GF-D8 (cell line): ENCODE results near the gene MYH9.
"Not testable (repeated sequence)": the region's sequence is repeated elsewhere in the genome, so short reads cannot be mapped to it uniquely, and the experiment has no call there.

Source experiments
- DNase-seq: peaks from one replicate; lab custom pipeline; 2025; lab: John Stamatoyannopoulos, UW

Gene MYH9

GRCh38 chr22:36292823-36293530, 94.8 kb downstream of the MYH9 start:
- no peak for DNase-seq

- no peak for DNase-seq
These were observed 95.7 kb downstream of the MYH9 start for GRCh38 chr22:36291831-36292740.

DNA sequence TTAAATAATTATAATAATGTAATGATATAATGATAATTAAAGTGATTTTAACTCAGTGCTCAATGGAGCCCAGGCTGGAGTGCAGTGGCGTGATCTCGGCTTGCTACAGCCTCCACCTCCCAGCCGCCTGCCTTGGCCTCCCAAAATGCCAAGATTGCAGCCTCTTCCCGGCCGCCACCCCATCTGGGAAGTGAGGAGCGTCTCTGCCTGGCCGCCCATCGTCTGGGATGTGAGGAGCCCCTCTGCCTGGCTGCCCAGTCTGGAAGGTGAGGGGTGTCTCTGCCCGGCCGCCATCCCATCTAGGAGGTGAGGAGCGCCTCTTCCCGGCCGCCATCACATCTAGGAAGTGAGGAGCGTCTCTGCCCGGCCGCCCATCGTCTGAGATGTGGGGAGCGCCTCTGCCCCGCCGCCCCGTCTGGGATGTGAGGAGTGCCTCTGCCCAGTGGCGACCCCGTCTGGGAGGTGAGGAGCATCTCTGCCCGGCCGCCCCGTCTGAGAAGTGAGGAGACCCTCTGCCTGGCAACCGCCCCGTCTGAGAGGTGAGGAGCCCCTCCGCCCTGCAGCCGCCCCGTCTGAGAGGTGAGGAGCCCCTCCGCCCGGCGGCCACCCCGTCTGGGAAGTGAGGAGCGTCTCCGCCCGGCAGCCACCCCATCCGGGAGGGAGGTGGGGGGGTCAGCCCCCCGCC, 97.2 kb downstream of the MYH9 start:
- not testable (repeated sequence) for DNase-seq

DNA sequence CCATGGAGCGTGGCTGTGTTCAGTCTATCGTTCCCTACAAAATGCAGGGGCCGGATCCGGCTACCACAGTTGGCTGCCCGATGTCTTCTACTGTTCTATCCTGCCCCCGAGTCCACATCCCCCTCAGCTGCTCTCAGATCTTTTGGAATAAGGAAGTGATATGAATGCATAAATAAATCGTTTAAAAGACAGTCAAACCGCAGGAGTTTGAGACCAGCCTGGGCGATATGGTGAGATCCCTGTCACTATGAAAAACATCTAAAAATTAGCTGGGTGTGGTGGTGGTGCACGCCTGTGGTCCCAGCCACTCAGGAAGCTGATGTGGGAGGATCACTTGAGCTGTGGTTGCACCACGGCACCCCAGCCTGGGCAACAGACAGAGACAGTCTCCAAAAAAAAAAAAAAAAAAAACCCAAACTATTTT, 97.8 kb downstream of the MYH9 start:
- DNase-seq = not testable (repeated sequence)

DNA sequence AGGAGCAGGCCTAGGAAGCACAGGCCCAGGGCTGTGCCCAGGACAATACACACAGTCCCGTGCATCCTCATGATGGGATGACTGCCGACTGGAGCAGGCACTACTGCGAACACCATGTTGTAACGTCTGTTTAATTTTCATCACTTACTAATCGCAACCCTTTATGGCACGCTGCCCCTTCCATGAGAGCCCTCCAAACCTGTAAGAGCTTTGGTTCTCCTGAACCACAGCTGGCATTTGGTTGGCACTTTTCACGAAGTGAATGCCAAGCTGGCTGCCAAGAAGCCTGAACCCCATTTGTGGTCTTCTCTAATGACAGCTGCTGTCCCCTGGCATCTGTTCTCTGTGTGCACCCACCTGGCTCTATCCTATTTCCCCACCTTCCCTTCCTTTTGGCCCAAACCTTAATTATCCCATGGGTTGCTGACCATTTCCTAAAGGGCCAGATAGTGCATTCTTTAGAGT, 98.3 kb downstream of the MYH9 start:
- DNase-seq = no peak

DNA sequence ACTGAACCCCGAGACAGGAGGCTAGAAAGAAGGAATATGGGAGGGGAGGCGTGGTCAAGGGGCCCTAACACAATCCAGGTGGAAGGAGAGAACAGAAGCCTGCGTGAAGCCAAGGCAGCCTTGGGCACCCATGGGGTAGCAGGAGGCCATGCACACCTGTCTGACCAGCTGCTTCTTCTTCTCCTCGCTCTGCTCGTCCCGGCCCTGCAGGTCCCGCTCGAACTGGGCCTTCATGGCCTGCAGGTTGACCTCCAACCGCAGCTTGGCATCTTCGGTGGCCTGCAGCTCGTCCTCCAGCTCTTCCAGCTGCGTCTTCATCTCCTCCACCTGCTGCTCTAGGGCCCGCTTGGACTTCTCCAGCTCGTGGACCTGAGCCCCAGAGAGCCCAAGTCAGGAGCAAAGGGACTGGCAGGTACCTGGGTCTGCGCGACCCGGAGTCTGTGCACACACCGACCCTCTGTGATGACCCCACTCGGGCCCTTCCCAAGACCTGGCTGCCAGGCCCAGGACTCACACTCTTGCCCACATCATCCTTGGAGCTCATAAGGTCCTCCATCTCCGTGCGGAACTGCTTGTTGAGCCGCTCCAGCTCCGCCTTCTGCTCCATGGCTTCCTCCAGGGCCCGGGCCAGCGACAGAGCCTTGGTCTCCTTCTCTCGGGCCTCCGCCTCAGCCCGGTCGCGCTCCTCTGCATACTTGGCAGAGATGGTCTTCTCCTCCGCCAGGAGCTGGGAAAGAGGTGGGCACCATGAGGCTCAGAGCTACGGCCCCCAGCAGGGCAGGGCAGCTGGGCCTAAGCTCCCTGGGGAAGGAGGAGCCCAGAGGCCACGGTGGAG, 99.0 kb downstream of the MYH9 start:
- DNase-seq = no peak

DNA sequence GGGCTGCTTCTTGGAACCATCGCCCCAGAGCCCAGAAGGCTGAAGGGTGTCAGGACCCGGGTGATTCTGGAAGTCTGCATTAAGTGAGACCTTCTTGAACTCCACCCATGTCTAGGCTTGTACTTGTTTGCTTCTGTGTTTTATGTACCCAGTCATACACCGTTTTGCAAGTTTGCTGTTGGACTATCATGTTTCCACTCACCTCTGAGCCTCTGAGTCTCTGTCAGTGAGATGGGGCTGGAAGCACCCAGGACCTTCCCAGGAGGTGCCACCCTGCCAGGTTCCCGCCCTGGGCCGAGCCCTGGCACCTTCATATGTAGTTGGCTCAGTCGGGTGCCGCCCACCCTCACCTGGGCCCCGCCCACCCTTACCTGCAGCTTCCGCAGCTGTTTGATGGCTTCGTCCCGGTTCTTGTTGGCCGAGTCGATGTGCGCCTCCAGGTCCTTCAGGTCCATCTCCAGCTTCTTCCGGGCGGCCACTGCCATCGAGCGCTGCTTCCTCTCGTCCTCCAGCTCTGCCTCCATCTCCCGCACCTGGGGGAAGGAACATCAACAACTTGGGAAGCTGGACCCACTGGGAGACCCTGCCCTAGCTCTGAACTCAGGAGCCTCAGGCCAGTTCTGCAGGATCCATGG, 99.8 kb downstream of the MYH9 start:
- no peak for DNase-seq

- DNase-seq = no peak
These were observed 101.4 kb downstream of the MYH9 start for GRCh38 chr22:36286096-36286957.

DNA sequence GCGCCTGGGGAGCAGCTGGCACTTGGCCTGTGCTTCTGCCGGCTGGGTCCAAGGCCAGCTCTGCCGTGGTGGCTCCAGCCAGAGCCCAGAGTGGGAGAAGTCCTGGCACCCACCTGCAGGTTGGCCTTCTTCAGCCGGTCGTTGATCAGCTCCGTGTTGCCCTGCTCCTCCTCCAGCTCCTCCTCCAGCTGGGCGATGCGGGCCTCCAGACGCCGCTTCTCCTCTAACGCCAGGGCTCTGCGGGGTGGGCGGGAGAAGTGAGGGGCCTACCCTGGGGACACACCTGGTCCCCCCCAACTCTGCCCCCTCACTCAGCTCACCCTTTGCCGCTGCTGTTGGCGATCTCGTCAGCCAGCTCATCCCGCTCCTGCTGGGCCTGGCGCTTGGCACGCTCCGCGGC, 102.2 kb downstream of the MYH9 start:
- DNase-seq = no peak

GRCh38 chr22:36285017-36285416, 102.8 kb downstream of the MYH9 start:
- no peak for DNase-seq

DNA sequence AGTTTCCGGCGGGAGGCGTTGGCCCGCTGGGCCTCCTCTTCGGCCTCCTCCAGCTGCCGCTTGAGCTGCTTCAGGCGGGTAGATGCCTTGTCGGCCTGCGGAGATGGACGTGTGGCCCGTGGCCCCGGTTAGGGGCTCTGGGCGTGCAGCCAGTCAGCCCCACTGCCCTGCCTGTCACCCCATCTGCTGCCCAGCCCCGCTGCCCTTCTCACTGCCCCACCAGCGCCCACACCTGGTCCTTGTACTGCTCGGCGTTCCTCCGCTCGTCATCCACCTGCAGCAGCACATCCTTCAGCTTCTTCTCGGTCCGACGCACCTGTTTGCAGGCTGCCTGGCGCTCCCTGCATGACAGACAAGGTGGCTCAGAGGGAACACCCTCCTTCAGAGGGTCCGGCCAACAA, 103.6 kb downstream of the MYH9 start:
- no peak for DNase-seq

GRCh38 chr22:36282328-36282831, 105.4 kb downstream of the MYH9 start:
- no peak for DNase-seq

GRCh38 chr22:36281781-36282327, 105.9 kb downstream of the MYH9 start:
- no peak for DNase-seq

DNA sequence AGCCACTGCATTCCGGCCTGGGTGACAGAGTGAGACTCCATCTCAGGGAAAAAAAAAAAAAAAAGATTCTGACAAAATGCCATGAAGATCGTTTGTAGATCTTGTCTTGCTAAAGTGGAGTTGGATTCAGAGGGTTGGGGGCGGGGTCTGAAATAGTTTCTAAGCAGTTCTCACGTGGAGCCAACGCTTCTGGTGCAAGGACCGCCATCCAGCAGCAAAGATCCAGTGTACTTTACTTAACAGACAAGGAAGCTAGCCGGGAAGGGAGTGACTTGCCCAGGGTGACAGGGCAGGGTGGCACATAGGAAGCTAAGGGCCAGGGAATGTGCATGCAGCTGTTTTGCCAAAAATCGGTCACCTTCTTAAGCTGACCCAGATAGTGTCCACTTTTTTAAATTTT, 107.4 kb downstream of the MYH9 start:
- DNase-seq = no peak

DNA sequence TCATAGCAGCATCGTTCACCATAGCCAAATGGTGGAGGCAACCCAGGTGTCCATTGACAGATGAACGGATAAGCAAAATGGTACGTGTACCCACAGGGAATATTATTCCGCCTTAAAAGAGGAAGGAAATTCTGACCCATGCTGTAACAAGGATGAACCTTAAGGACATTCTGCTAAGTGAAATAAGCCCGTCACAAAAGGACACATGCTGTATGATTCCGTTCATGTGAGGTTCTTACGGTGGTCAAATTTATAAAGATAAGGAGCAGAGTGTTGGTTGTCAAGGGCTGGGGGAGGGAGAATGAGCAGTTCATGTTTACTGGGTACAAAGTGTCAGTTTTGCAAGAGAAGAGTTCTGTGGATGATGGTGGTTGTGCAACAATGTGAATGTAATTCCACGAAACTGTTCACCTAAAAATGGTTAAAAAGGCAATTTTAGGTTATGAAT, 108.5 kb downstream of the MYH9 start:
- peak; percentile 88 for DNase-seq

GRCh38 chr22:36277482-36278291, 110.1 kb downstream of the MYH9 start:
- DNase-seq = no peak

DNA sequence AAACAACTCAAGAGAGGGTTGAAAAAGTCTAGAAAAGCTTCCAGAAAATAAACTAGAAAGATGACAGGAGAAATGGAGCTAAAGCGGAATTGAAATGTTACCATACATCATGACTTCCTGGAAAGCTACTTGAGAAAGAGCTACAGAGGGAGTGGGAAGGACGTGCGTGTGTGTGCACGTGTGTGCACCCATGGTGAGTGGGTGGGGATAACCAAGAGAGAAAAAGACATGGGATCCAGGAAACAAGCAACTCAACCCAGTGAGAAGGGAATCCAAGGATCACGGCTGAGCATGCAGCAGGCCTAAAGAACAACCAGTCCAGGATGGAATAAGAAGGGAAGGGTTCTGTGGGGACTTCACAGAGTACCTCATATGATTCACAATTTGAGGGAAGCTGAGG, 113.2 kb downstream of the MYH9 start:
- DNase-seq = no peak

- DNase-seq = not testable (repeated sequence)
These were observed 115.8 kb downstream of the MYH9 start for GRCh38 chr22:36271951-36272350.

- DNase-seq = not testable (repeated sequence)
These were observed 116.5 kb downstream of the MYH9 start for GRCh38 chr22:36271231-36271630.
